DND-41 (cell line): ENCODE results near the gene SH3TC2.

Source experiments
- EZH2 ChIP-seq: IDR thresholded peaks from 3 replicates; pipeline ENCODE4 v1.6.1; 2012; ENCODE audit warnings: borderline replicate concordance, low read depth, mild to moderate bottlenecking, moderate library complexity, low read length, inconsistent platforms; ENCODE audit not compliant: severe bottlenecking
- TF ChIP-seq, protein P1 (sequence below): IDR thresholded peaks from 2 replicates; pipeline ENCODE4 v1.5.1; 2012; ENCODE audit warnings: borderline replicate concordance, low read length, moderate library complexity, mild to moderate bottlenecking; ENCODE audit not compliant: poor library complexity, severe bottlenecking; ENCODE audit errors: extremely low read depth

DNA sequence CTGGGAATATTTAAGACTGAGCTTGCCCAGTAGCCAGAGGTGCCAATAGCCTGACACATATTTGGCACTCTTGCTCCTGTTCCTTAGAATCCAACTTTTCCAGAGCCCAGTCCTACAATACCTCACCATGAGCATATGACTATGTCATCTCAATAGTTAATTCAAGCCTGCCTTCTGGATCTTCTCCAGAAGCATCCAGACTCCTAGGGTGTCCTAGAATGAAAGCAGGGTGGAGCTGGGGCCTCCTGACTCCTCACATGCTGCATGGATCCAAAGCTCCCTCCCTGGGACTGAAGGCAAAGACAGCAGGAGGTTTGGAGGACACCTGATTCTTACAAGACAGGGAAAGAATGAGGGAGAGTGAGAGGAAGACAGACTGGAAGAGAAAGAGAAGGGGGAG lies 37.9 kb downstream of the SH3TC2 start:
- TF ChIP-seq, protein P1, sequence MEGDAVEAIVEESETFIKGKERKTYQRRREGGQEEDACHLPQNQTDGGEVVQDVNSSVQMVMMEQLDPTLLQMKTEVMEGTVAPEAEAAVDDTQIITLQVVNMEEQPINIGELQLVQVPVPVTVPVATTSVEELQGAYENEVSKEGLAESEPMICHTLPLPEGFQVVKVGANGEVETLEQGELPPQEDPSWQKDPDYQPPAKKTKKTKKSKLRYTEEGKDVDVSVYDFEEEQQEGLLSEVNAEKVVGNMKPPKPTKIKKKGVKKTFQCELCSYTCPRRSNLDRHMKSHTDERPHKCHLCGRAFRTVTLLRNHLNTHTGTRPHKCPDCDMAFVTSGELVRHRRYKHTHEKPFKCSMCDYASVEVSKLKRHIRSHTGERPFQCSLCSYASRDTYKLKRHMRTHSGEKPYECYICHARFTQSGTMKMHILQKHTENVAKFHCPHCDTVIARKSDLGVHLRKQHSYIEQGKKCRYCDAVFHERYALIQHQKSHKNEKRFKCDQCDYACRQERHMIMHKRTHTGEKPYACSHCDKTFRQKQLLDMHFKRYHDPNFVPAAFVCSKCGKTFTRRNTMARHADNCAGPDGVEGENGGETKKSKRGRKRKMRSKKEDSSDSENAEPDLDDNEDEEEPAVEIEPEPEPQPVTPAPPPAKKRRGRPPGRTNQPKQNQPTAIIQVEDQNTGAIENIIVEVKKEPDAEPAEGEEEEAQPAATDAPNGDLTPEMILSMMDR = no peak
- TF ChIP-seq EZH2 = no peak
